ENCODE data around the gene ZNF799. TPM values are rescaled to one million over a fixed set of nuclear protein-coding genes. Genes with fewer than 3 reads are reported as not detected.
"Not testable (repeated sequence)": the region's sequence is repeated elsewhere in the genome, so short reads cannot be mapped to it uniquely, and the experiment has no call there.

Gene ZNF799
- total RNA-seq, 1 experiment from 2014 or later, result 2.9 TPM

GRCh38 chr19:12440541-12441316 lies 39.7 kb upstream of the ZNF799 start, which contains the start of gene ZNF443:
Gene ZNF443 (minus strand): TSS chr19:12441021. CDS start chr19:12440914, 107 bp downstream.
- Histone ChIP-seq H3K4me1 (replicated peaks; ENCODE audit: insufficient read depth) (peaks cover 11% of the 10 kb centered on the region; the same call in 1 of the 2 replicates), H3K9me2 (ENCODE audit: insufficient read depth) (no peaks in the 10 kb centered on the region), H3K27ac (no peak within 1 kb of the TSS), H3K9me3 (ENCODE audit: insufficient read depth, low read depth) (0 out of 2 replicates have a peak, but pooled peaks cover 11% of the 10 kb centered on the region), H3K4me3 (peak within 1 kb of the TSS; percentile 89), H3F3A (ENCODE audit: insufficient read depth, low read depth) (no peaks in the 10 kb centered on the region), H3K79me2 (ENCODE audit: low read depth) (peaks cover 12% of the 10 kb centered on the region), H3K27me3 (ENCODE audit: insufficient read depth, low read depth) (no peaks in the 10 kb centered on the region), H3K36me3 (ENCODE audit: low read depth) (no peaks in the 10 kb centered on the region), H4K20me1 (ENCODE audit: insufficient read depth) (no peaks in the 10 kb centered on the region), H2AFZ (peak within 1 kb of the TSS; percentile 86), H3K4me2 (peak within 1 kb of the TSS; percentile 99)
- intact Hi-C loops (cut with micrococcal nuclease; ENCODE audit: unreplicated experiment), result loop anchor here (1.0 to 5.0 kb wide), 4 partner anchors 38 to 382 kb away; partner anchors contain the start of genes ZNF44, ZNF564 and ZNF799
- CTCF ChIA-PET, result interaction anchor here (0.5 kb wide), 1 partner anchor 369 kb away, joined by 10 read pairs; no protein-coding TSS in a partner anchor
- peak; percentile 98 to 99 for DNase-seq
- TF ChIP-seq EZH2 (IDR thresholded peaks at IDR 0.05; ENCODE audit: low read depth) (no peak), CTCF (conservative IDR thresholded peaks at IDR 0.05) (no peak; the same call in 1 of the 2 replicates)
- no TSS peak for BruUV-seq (replicated peaks)
- POLR2A ChIA-PET (ENCODE audit: unreplicated experiment), result interaction anchor here (0.6 kb wide), 1 partner anchor 1421 kb away, joined by 5 read pairs; no protein-coding TSS in a partner anchor

GRCh38 chr19:12439686-12440540 lies 38.8 kb upstream of the ZNF799 start:
- H3K27ac ChIP-seq; H3K9me2 ChIP-seq (ENCODE audit: insufficient read depth); H3K36me3 ChIP-seq (ENCODE audit: low read depth); H3F3A ChIP-seq (ENCODE audit: insufficient read depth, low read depth); H3K27me3 ChIP-seq (ENCODE audit: insufficient read depth, low read depth); H4K20me1 ChIP-seq (ENCODE audit: insufficient read depth); POLR2A ChIA-PET (ENCODE audit: unreplicated experiment); BruUV-seq (replicated peaks): not testable (repeated sequence)
- DNase-seq, result peak; percentile 28 to 57
- intact Hi-C loops (cut with micrococcal nuclease; ENCODE audit: unreplicated experiment), result loop anchor here (1.0 to 5.0 kb wide), 4 partner anchors 38 to 381 kb away; partner anchors contain the start of genes ZNF44, ZNF564 and ZNF799
- Histone ChIP-seq H3K9me3 (ENCODE audit: insufficient read depth, low read depth) (peaks cover 14% of the 10 kb centered on the region; the same call in 1 of the 2 replicates), H3K4me3 (peak overlapping the region; percentile 89), H3K4me1 (replicated peaks; ENCODE audit: insufficient read depth) (peaks cover 11% of the 10 kb centered on the region; the same call in 1 of the 2 replicates), H3K79me2 (ENCODE audit: low read depth) (peaks cover 12% of the 10 kb centered on the region), H2AFZ (peak overlapping the region; percentile 86), H3K4me2 (peak overlapping the region; percentile 99)
- CTCF ChIA-PET, result interaction anchor here (0.5 kb wide), 1 partner anchor 368 kb away, joined by 10 read pairs; no protein-coding TSS in a partner anchor

- Histone ChIP-seq H3K9me3 (ENCODE audit: insufficient read depth, low read depth) (peaks cover 18% of the 10 kb centered on the region), H3K36me3 (ENCODE audit: low read depth) (peaks cover 15% of the 10 kb centered on the region)
- H2AFZ ChIP-seq; H3F3A ChIP-seq (ENCODE audit: insufficient read depth, low read depth); H3K4me3 ChIP-seq; H3K4me1 ChIP-seq (replicated peaks; ENCODE audit: insufficient read depth); BruUV-seq (replicated peaks); CTCF ChIA-PET; POLR2A ChIA-PET (ENCODE audit: unreplicated experiment); intact Hi-C loops (cut with micrococcal nuclease; ENCODE audit: unreplicated experiment); H3K27me3 ChIP-seq (ENCODE audit: insufficient read depth, low read depth); H3K27ac ChIP-seq; H3K9me2 ChIP-seq (ENCODE audit: insufficient read depth); DNase-seq; H4K20me1 ChIP-seq (ENCODE audit: insufficient read depth); H3K4me2 ChIP-seq; H3K79me2 ChIP-seq (ENCODE audit: low read depth): not testable (repeated sequence)
These were observed 29.7 kb upstream of the ZNF799 start for GRCh38 chr19:12430726-12431299.

Data from PC-9 (cell line).